Activated B cell treated with CpG ODN at 0.5 μM for 24 hours (primary cell): ENCODE data around the gene ZNF791. TPM values are rescaled to one million over a fixed set of nuclear protein-coding genes. Genes with fewer than 3 reads are reported as not detected.

Source experiments
- ATAC-seq: fragments of 200-7000 bp; cut with Tn5 transposase; one replicate; pipeline ENCODE4 v1.10.0; 2021; ENCODE audit warnings: low read depth, mild to moderate bottlenecking, moderate library complexity
- CTCF ChIA-PET: fragments of 350-600 bp; sonication (Branson Sonifier 250); formaldehyde crosslinking; loops from one replicate; lab custom pipeline; 2021; ENCODE audit warnings: antibody characterized with exemption; lab: Charles Lee
- POLR2A ChIA-PET: fragments of 350-600 bp; sonication (Branson Sonifier 250); formaldehyde crosslinking; loops from one replicate; lab custom pipeline; 2021; ENCODE audit warnings: antibody characterized with exemption; lab: Charles Lee
- DNase-seq: peaks from one replicate; pipeline ENCODE4 v3.0.0; 2022
- H3K27ac Mint-ChIP-seq: one replicate; pipeline ENCODE4 v1.8.0; 2020; ENCODE audit warnings: mixed read lengths
- H3K27me3 Mint-ChIP-seq: one replicate; pipeline ENCODE4 v1.8.0; 2021; ENCODE audit warnings: mixed read lengths
- H3K36me3 Mint-ChIP-seq: one replicate; pipeline ENCODE4 v1.8.0; 2021; ENCODE audit warnings: low read depth, mixed read lengths
- H3K4me1 Mint-ChIP-seq: one replicate; pipeline ENCODE4 v1.8.0; 2021; ENCODE audit warnings: mixed read lengths
- H3K4me3 Mint-ChIP-seq: one replicate; pipeline ENCODE4 v1.8.0; 2020; ENCODE audit warnings: mild to moderate bottlenecking, mixed read lengths
- H3K9me3 Mint-ChIP-seq: one replicate; pipeline ENCODE4 v1.8.0; 2020; ENCODE audit warnings: mixed read lengths
- intact Hi-C: fragments of 100-400 bp; cut with micrococcal nuclease; formaldehyde crosslinking; loops from one replicate; pipeline ENCODE4 v1.15.1; 2024
- total RNA-seq: library from RNA; stranded (reverse); gene quantifications from 2 replicates; pipeline ENCODE4 v1.2.3, GENCODE V29; 2022
- TF ChIP-seq, protein P1 (sequence below): fragments of 200-600 bp; IDR thresholded peaks from one replicate; pipeline ENCODE4 v1.8.0; 2022; ENCODE audit warnings: antibody characterized with exemption, mild to moderate bottlenecking

ZNF791 gene
- total RNA-seq, 1 donor from 2014 or later = 46.1 TPM

DNA sequence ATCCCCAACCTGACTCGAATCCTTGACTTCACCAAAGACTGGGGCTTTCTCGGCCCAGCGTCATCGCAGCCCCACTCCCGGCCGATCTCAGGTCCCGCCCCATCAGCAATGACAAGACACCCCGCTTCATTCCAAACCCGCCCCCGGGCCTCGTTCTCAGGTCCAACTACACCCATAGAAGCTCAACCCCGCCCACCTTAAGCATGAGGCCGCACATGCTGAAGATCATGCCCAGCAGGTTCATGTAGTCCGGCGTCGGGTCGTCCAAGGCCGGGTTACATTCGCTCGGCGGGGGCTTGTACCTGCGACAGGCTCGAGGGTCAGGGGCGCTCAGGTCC, 58.2 kb downstream of the ZNF791 start:
- no peak for DNase-seq
- peak overlapping the region; percentile 100 for H3K27ac Mint-ChIP-seq
- no peak for ATAC-seq
- TF ChIP-seq, protein P1, sequence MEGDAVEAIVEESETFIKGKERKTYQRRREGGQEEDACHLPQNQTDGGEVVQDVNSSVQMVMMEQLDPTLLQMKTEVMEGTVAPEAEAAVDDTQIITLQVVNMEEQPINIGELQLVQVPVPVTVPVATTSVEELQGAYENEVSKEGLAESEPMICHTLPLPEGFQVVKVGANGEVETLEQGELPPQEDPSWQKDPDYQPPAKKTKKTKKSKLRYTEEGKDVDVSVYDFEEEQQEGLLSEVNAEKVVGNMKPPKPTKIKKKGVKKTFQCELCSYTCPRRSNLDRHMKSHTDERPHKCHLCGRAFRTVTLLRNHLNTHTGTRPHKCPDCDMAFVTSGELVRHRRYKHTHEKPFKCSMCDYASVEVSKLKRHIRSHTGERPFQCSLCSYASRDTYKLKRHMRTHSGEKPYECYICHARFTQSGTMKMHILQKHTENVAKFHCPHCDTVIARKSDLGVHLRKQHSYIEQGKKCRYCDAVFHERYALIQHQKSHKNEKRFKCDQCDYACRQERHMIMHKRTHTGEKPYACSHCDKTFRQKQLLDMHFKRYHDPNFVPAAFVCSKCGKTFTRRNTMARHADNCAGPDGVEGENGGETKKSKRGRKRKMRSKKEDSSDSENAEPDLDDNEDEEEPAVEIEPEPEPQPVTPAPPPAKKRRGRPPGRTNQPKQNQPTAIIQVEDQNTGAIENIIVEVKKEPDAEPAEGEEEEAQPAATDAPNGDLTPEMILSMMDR = no peak
- peak overlapping the region; percentile 97 for H3K4me3 Mint-ChIP-seq
- peaks cover 50% of the 10 kb centered on the region for H3K36me3 Mint-ChIP-seq
- ChIA-PET CTCF (interaction anchor here (1.2 to 1.5 kb wide), 2 partner anchors 29 to 105 kb away, joined by 3 to 4 read pairs; no protein-coding TSS in a partner anchor), POLR2A (interaction anchor here (0.5 to 5.4 kb wide), 18 partner anchors 11 to 228 kb away, joined by 3 to 51 read pairs (median 6); partner anchors contain the start of genes DHPS, FBXW9, JUNB and TNPO2)
- peaks cover 68% of the 10 kb centered on the region for H3K4me1 Mint-ChIP-seq
- no peaks in the 10 kb centered on the region for H3K27me3 Mint-ChIP-seq
- H3K9me3 Mint-ChIP-seq = no peaks in the 10 kb centered on the region
- intact Hi-C loops = loop anchor here (1.0 to 5.0 kb wide), 5 partner anchors 12 to 744 kb away; partner anchors contain the start of genes DHPS, TNPO2, ZNF563 and ZNF700

DNA sequence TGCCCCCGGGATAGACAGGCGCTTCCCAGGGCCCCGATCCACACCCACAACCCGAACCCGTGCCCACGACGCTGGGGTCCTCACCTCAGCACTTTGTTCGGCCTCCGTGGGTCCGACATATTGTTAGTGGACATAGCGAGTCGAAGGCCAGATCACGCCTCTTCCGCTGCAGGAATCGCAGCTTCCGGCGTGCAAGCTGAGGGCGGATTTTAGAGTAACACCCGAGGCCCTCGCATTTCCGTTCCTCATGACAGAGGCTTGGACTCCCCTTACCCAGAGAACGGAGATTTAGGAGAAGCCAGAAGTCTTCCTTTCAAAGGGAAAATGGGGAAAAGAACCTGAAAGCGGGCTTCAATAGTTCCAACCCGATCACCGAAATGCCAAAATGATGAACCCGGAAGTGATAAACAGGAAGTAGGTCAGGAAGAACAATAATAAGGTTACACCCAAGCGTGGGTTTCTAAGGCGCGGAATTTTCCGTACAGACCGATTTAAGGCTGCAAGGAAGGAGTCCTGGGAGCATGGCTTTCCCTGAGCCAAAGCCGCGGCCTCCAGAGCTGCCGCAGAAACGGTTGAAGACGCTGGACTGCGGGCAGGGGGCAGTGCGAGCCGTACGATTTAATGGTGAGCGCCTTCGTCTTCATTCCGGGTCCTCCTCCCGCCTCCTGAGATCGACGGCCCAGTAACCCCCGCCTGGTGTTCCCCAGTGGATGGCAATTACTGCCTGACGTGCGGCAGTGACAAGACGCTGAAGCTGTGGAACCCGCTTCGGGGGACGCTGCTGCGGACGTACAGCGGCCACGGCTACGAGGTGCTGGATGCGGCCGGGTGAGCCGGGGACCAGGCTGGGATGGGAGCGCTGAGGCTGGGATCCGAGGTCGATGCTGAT, 58.8 kb downstream of the ZNF791 start:
- ATAC-seq (peak; percentile 10), DNase-seq (peak; percentile 70)
- H3K36me3 Mint-ChIP-seq = peaks cover 50% of the 10 kb centered on the region
- H3K4me3 Mint-ChIP-seq = peak overlapping the region; percentile 97
- peaks cover 64% of the 10 kb centered on the region for H3K4me1 Mint-ChIP-seq
- H3K27me3 Mint-ChIP-seq = no peaks in the 10 kb centered on the region
- ChIA-PET CTCF (interaction anchor here (1.2 to 9.7 kb wide), 2 partner anchors 106 to 107 kb away, joined by 3 to 67 read pairs; no protein-coding TSS in a partner anchor), POLR2A (interaction anchor here (0.5 to 5.4 kb wide), 19 partner anchors 12 to 229 kb away, joined by 3 to 51 read pairs (median 5); partner anchors contain the start of genes DHPS, FBXW9, JUNB and TNPO2)
- intact Hi-C loops = loop anchor here (1.0 to 5.0 kb wide), 5 partner anchors 12 to 745 kb away; partner anchors contain the start of genes DHPS, TNPO2, ZNF563 and ZNF700
- H3K27ac Mint-ChIP-seq = peak overlapping the region; percentile 100
- TF ChIP-seq, protein P1 = no peak
- H3K9me3 Mint-ChIP-seq = no peaks in the 10 kb centered on the region

DNA sequence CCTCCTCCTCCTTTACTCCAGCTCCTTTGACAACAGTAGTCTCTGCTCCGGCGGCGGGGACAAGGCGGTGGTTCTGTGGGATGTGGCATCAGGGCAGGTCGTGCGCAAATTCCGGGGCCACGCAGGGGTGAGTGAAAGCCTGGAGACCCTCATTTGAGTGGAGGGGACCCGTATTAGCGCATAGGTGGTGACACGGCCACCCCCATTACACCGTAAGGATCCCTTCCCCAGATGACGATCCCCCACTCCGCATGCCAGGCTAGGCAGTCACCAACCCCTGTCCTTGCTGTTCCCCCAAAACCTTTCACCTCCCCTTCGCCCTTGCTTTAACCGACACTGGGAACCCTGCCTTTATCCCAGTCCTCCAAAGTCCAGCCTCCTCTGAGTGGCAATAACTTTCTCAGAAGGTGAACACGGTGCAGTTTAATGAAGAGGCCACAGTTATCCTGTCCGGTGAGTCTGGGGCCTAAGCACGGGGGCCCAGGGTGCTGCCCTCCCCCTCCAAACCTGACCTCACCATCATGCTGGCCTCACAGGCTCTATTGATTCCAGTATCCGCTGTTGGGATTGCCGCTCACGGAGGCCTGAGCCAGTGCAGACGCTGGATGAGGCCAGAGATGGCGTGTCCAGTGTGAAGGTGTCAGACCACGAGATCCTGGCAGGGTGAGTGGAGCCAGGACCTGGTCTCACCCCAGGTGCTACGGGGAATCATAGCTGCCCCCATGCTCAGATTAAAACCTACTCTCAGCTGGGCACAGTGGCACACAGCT, 59.6 kb downstream of the ZNF791 start:
- Mint-ChIP-seq H3K9me3 (no peaks in the 10 kb centered on the region), H3K27me3 (no peaks in the 10 kb centered on the region), H3K36me3 (peaks cover 50% of the 10 kb centered on the region), H3K27ac (peak overlapping the region; percentile 100), H3K4me3 (peak overlapping the region; percentile 97), H3K4me1 (peaks cover 56% of the 10 kb centered on the region)
- intact Hi-C loops = no loop called here
- no peak for DNase-seq
- ChIA-PET CTCF (interaction anchor here (9.7 kb wide), 1 partner anchor 108 kb away, joined by 67 read pairs; no protein-coding TSS in a partner anchor), POLR2A (interaction anchor here (0.6 to 5.4 kb wide), 11 partner anchors 11 to 119 kb away, joined by 4 to 51 read pairs (median 5); partner anchors contain the start of genes DHPS, FBXW9, TNPO2 and ZNF490)
- TF ChIP-seq, protein P1 = no peak
- ATAC-seq = no peak

DNA sequence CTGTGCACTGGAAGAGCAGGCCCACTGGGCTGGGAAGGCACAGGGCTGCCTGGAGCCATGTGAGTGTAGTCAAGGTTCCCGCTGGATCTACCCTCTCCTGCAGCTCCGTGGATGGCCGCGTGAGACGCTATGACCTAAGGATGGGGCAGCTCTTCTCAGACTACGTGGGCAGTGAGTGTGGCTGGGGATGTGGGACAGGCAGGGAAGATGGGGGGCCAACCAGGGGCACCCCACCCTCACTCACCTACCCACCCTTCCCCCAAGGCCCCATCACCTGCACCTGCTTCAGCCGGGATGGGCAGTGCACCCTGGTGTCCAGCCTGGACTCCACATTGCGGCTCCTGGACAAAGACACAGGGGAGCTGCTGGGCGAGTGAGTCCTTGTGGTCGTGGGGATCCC, 62.0 kb downstream of the ZNF791 start:
- intact Hi-C loops = loop anchor here (1.0 kb wide), 2 partner anchors 32 to 108 kb away; no protein-coding TSS in a partner anchor
- H3K4me3 Mint-ChIP-seq = no peak overlapping the region
- ATAC-seq = no peak

More for the DNA sequence above, 62.0 kb downstream of the ZNF791 start:
- ChIA-PET POLR2A (interaction anchor here (0.5 to 5.4 kb wide), 4 partner anchors 8 to 110 kb away, joined by 4 to 51 read pairs (median 4); partner anchors contain the start of gene DHPS), CTCF (interaction anchor here (1.2 to 9.7 kb wide), 9 partner anchors 9 to 175 kb away, joined by 3 to 67 read pairs (median 5); partner anchors contain the start of gene DHPS)
- DNase-seq = no peak
- Mint-ChIP-seq H3K4me1 (peaks cover 44% of the 10 kb centered on the region), H3K27me3 (no peaks in the 10 kb centered on the region), H3K27ac (no peak overlapping the region), H3K36me3 (peaks cover 65% of the 10 kb centered on the region), H3K9me3 (no peaks in the 10 kb centered on the region)
- TF ChIP-seq, protein P1 = no peak
